GM23338 (cell line): Measurements from ENCODE around the gene LRIG1. TPM values are rescaled to one million over a fixed set of nuclear protein-coding genes. Genes with fewer than 3 reads are reported as not detected.
A peak's percentile ranks its signal among the peaks of the same experiment; 100 is the strongest.

Source experiments
- ATAC-seq: fragments of 200-7000 bp; cut with Tn5 transposase; 3 replicates; pipeline ENCODE4 v1.9.1; 2020
- DNase-seq: peaks from one replicate; pipeline ENCODE4 v3.0.0-alpha.2; 2015; ENCODE audit warnings: low spot score
- H2AFZ ChIP-seq: fragments of 200-600 bp; sonication (generic); 2 replicates; pipeline ENCODE4 v1.8.0; 2016; ENCODE audit warnings: antibody characterized with exemption, mild to moderate bottlenecking, moderate library complexity
- H3F3A ChIP-seq: fragments of 200-600 bp; sonication (generic); replicated peaks from 2 replicates; pipeline ENCODE4 v1.8.0; 2017; ENCODE audit warnings: antibody characterized with exemption, mixed run types, low read depth
- H3K27ac ChIP-seq: fragments of 200-600 bp; sonication (generic); 2 replicates; pipeline ENCODE4 v1.6.1; 2016; ENCODE audit warnings: low read depth
- H3K27me3 ChIP-seq: fragments of 200-600 bp; sonication (generic); 2 replicates; pipeline ENCODE4 v1.8.0; 2016; ENCODE audit warnings: mild to moderate bottlenecking, mixed run types, moderate library complexity; ENCODE audit not compliant: insufficient read depth
- H3K36me3 ChIP-seq: fragments of 200-600 bp; sonication (generic); 2 replicates; pipeline ENCODE4 v1.8.0; 2016; ENCODE audit warnings: mild to moderate bottlenecking; ENCODE audit not compliant: insufficient read depth
- H3K4me1 ChIP-seq: fragments of 200-600 bp; sonication (generic); 2 replicates; pipeline ENCODE4 v1.8.0; 2016; ENCODE audit warnings: mild to moderate bottlenecking, moderate library complexity; ENCODE audit not compliant: insufficient read depth
- H3K4me2 ChIP-seq: fragments of 200-600 bp; sonication (generic); 2 replicates; pipeline ENCODE4 v1.7.1; 2017; ENCODE audit warnings: mixed run types
- H3K4me3 ChIP-seq: fragments of 200-600 bp; sonication (generic); 2 replicates; pipeline ENCODE4 v1.6.1; 2016; ENCODE audit warnings: mixed run types
- H3K79me2 ChIP-seq: fragments of 200-600 bp; sonication (generic); replicated peaks from 2 replicates; pipeline ENCODE4 v1.8.0; 2017; ENCODE audit warnings: mild to moderate bottlenecking; ENCODE audit not compliant: insufficient read depth
- H3K9me2 ChIP-seq: fragments of 200-600 bp; sonication (generic); 2 replicates; pipeline ENCODE4 v1.8.0; 2017; ENCODE audit not compliant: insufficient read depth
- H4K20me1 ChIP-seq: fragments of 200-600 bp; sonication (generic); replicated peaks from 2 replicates; pipeline ENCODE4 v1.8.0; 2017; ENCODE audit warnings: mild to moderate bottlenecking; ENCODE audit not compliant: insufficient read depth
- H3K27ac Mint-ChIP-seq: 2 replicates; pipeline ENCODE4 v1.8.0; 2020; ENCODE audit warnings: inconsistent platforms, mild to moderate bottlenecking, moderate library complexity, mixed read lengths
- H3K27me3 Mint-ChIP-seq: 3 replicates; pipeline ENCODE4 v1.8.0; 2022; ENCODE audit warnings: low read depth, mild to moderate bottlenecking, moderate library complexity, mixed read lengths, inconsistent platforms; ENCODE audit not compliant: insufficient read depth, poor library complexity
- H3K36me3 Mint-ChIP-seq: 3 replicates; pipeline ENCODE4 v1.8.0; 2021; ENCODE audit warnings: low read depth, mild to moderate bottlenecking, inconsistent platforms, moderate library complexity, mixed read lengths
- H3K4me1 Mint-ChIP-seq: 3 replicates; pipeline ENCODE4 v1.8.0; 2020; ENCODE audit warnings: mild to moderate bottlenecking, inconsistent platforms, mixed read lengths
- H3K4me3 Mint-ChIP-seq: 3 replicates; pipeline ENCODE4 v1.8.0; 2021; ENCODE audit warnings: moderate library complexity, mild to moderate bottlenecking, inconsistent platforms, mixed read lengths
- H3K9me3 Mint-ChIP-seq: 3 replicates; pipeline ENCODE4 v1.8.0; 2020; ENCODE audit warnings: moderate library complexity, mild to moderate bottlenecking, inconsistent platforms, mixed read lengths
- CREB1 ChIP-seq: fragments of 250-450 bp; sonication (Bioruptor Pico); IDR thresholded peaks from 2 replicates; pipeline ENCODE4 v1.5.0; 2020; ENCODE audit warnings: low read depth, mild to moderate bottlenecking, moderate library complexity
- ETS1 ChIP-seq: IDR thresholded peaks from 2 replicates; pipeline ENCODE4 v1.6.1; 2016; ENCODE audit warnings: antibody characterized with exemption
- EZH2 ChIP-seq: fragments of 200-600 bp; sonication (generic); IDR thresholded peaks from one replicate; pipeline ENCODE4 v1.8.0; 2017; ENCODE audit warnings: antibody characterized with exemption, mild to moderate bottlenecking, low read depth; ENCODE audit not compliant: unreplicated experiment
- EZH2phosphoT487 ChIP-seq: fragments of 200-600 bp; sonication (generic); IDR thresholded peaks from one replicate; pipeline ENCODE4 v1.8.1; 2018; ENCODE audit warnings: antibody characterized with exemption; ENCODE audit not compliant: unreplicated experiment
- JUNB ChIP-seq: IDR thresholded peaks from one replicate; pipeline ENCODE4 v1.6.1; 2016; ENCODE audit warnings: antibody characterized with exemption; ENCODE audit not compliant: unreplicated experiment
- NANOG ChIP-seq: IDR thresholded peaks from 2 replicates; pipeline ENCODE4 v1.6.1; 2016; ENCODE audit warnings: antibody characterized with exemption, borderline replicate concordance
- POLR2AphosphoS5 ChIP-seq: IDR thresholded peaks from 2 replicates; pipeline ENCODE4 v1.6.1; 2016; ENCODE audit warnings: antibody characterized with exemption, low read depth
- STAT1 ChIP-seq: IDR thresholded peaks from one replicate; pipeline ENCODE4 v1.6.1; 2016; ENCODE audit warnings: antibody characterized with exemption; ENCODE audit not compliant: unreplicated experiment
- ZNF114 ChIP-seq: fragments of 250-450 bp; sonication (Bioruptor Pico); IDR thresholded peaks from 2 replicates; pipeline ENCODE4 v1.5.0; 2020; ENCODE audit warnings: mild to moderate bottlenecking, moderate library complexity
- ZNF331 ChIP-seq: fragments of 250-450 bp; sonication (Bioruptor Pico); IDR thresholded peaks from 2 replicates; pipeline ENCODE4 v1.5.0; 2020; ENCODE audit warnings: low read depth, mild to moderate bottlenecking, moderate library complexity
- polyA plus RNA-seq: library from polyadenylated mRNA; unstranded; fragments of >200 nt; fragmentation: Nextera tagmentation; extraction: Ambion mirVana; gene quantifications from 2 replicates; pipeline ENCODE4 v1.2.1, GENCODE V29; 2016
- total RNA-seq: library from RNA; depleted of rRNA; stranded (reverse); fragments of >200 nt; shearing (Covaris generic); gene quantifications from 2 replicates; pipeline ENCODE4 v1.2.3, GENCODE V29; 2014
- TF ChIP-seq, protein P1 (sequence below), 2 experiments: fragments of 200-600 bp in 1 of 2; sonication (generic) in 1 of 2; conservative IDR thresholded peaks; 2 replicates each; pipeline versions ENCODE4 v1.5.1 to v1.6.1; 2016 to 2017; ENCODE audit warnings: antibody characterized with exemption in 2 of 2, low read depth in 2 of 2, mild to moderate bottlenecking in 2 of 2, moderate library complexity in 1 of 2
- TF ChIP-seq, protein P2 (sequence below): fragments of 250-450 bp; sonication (Bioruptor Pico); IDR thresholded peaks from 2 replicates; pipeline ENCODE4 v1.5.0; 2020; ENCODE audit warnings: mild to moderate bottlenecking, moderate library complexity
- TF ChIP-seq, protein P3 (sequence below): IDR thresholded peaks from one replicate; pipeline ENCODE4 v1.6.1; 2018; ENCODE audit warnings: antibody characterized with exemption; ENCODE audit not compliant: unreplicated experiment

Gene LRIG1
- total and polyA plus RNA-seq, 2 experiments from 2014 or later, result 40.0 to 134 TPM

DNA sequence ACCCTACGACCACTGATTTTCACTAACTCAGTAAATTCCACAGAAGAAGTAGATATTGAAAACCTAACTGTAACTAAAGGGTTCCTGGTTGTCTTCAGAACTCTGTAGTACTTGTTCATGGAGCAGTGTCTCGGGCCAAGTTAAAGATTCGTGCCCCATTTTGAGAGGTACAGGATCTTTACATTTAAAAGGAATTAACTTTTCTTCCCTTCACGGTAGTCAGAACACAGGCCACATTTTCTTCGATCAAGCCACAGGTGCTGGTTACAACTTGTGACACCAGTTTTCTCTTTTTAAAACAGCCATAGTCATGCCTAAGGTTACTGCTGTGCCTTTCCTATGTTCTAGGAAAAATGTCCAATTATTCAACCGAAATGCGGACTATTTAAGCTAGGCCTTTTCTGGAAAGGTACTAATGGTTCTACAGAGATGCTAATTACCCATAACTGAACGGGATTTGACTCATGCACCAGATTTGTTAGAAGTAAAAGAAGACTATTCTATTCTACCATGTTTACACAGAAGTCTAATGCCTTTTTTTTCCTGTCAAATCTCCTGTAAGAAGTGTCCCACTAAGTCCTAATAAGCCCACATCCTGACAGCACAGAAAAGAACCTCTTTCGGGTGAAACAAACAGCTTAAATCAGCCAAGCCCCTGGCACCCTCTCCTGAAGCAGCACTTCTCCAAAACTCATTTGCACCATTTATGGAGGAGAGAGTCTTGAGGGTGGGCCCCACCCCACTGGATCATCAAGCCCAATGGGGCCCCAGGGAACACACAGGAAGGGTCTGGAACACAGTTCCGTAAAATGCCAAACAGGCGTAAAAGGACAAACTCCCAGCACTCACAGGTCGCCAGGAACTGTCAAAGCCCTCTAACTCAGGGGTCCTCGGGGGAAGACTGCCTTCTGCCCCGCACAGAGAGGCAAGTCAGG, 1.9 kb downstream of the LRIG1 start:
- peaks cover 58% of the 10 kb centered on the region for H3K4me1 ChIP-seq
- TF ChIP-seq EZH2, result no peak
- TF ChIP-seq, protein P1, sequence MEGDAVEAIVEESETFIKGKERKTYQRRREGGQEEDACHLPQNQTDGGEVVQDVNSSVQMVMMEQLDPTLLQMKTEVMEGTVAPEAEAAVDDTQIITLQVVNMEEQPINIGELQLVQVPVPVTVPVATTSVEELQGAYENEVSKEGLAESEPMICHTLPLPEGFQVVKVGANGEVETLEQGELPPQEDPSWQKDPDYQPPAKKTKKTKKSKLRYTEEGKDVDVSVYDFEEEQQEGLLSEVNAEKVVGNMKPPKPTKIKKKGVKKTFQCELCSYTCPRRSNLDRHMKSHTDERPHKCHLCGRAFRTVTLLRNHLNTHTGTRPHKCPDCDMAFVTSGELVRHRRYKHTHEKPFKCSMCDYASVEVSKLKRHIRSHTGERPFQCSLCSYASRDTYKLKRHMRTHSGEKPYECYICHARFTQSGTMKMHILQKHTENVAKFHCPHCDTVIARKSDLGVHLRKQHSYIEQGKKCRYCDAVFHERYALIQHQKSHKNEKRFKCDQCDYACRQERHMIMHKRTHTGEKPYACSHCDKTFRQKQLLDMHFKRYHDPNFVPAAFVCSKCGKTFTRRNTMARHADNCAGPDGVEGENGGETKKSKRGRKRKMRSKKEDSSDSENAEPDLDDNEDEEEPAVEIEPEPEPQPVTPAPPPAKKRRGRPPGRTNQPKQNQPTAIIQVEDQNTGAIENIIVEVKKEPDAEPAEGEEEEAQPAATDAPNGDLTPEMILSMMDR (conservative IDR thresholded peaks at IDR 0.05; ENCODE audit: low read depth in 2 of 2), result no peak
- TF ChIP-seq NANOG, result no peak
- TF ChIP-seq, protein P2, sequence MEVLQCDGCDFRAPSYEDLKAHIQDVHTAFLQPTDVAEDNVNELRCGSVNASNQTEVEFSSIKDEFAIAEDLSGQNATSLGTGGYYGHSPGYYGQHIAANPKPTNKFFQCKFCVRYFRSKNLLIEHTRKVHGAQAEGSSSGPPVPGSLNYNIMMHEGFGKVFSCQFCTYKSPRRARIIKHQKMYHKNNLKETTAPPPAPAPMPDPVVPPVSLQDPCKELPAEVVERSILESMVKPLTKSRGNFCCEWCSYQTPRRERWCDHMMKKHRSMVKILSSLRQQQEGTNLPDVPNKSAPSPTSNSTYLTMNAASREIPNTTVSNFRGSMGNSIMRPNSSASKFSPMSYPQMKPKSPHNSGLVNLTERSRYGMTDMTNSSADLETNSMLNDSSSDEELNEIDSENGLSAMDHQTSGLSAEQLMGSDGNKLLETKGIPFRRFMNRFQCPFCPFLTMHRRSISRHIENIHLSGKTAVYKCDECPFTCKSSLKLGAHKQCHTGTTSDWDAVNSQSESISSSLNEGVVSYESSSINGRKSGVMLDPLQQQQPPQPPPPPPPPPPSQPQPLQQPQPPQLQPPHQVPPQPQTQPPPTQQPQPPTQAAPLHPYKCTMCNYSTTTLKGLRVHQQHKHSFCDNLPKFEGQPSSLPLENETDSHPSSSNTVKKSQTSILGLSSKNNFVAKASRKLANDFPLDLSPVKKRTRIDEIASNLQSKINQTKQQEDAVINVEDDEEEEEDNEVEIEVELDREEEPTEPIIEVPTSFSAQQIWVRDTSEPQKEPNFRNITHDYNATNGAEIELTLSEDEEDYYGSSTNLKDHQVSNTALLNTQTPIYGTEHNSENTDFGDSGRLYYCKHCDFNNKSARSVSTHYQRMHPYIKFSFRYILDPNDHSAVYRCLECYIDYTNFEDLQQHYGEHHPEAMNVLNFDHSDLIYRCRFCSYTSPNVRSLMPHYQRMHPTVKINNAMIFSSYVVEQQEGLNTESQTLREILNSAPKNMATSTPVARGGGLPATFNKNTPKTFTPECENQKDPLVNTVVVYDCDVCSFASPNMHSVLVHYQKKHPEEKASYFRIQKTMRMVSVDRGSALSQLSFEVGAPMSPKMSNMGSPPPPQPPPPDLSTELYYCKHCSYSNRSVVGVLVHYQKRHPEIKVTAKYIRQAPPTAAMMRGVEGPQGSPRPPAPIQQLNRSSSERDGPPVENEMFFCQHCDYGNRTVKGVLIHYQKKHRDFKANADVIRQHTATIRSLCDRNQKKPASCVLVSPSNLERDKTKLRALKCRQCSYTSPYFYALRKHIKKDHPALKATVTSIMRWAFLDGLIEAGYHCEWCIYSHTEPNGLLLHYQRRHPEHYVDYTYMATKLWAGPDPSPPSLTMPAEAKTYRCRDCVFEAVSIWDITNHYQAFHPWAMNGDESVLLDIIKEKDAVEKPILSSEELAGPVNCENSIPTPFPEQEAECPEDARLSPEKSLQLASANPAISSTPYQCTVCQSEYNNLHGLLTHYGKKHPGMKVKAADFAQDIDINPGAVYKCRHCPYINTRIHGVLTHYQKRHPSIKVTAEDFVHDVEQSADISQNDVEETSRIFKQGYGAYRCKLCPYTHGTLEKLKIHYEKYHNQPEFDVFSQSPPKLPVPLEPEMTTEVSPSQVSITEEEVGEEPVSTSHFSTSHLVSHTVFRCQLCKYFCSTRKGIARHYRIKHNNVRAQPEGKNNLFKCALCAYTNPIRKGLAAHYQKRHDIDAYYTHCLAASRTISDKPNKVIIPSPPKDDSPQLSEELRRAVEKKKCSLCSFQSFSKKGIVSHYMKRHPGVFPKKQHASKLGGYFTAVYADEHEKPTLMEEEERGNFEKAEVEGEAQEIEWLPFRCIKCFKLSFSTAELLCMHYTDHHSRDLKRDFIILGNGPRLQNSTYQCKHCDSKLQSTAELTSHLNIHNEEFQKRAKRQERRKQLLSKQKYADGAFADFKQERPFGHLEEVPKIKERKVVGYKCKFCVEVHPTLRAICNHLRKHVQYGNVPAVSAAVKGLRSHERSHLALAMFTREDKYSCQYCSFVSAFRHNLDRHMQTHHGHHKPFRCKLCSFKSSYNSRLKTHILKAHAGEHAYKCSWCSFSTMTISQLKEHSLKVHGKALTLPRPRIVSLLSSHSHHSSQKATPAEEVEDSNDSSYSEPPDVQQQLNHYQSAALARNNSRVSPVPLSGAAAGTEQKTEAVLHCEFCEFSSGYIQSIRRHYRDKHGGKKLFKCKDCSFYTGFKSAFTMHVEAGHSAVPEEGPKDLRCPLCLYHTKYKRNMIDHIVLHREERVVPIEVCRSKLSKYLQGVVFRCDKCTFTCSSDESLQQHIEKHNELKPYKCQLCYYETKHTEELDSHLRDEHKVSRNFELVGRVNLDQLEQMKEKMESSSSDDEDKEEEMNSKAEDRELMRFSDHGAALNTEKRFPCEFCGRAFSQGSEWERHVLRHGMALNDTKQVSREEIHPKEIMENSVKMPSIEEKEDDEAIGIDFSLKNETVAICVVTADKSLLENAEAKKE (CRISPR knock-in tag), result no peak
- TF ChIP-seq ZNF114, result no peak
- no peak for TF ChIP-seq ETS1
- no peak for TF ChIP-seq CREB1 (CRISPR knock-in tag)
- TF ChIP-seq, protein P3, sequence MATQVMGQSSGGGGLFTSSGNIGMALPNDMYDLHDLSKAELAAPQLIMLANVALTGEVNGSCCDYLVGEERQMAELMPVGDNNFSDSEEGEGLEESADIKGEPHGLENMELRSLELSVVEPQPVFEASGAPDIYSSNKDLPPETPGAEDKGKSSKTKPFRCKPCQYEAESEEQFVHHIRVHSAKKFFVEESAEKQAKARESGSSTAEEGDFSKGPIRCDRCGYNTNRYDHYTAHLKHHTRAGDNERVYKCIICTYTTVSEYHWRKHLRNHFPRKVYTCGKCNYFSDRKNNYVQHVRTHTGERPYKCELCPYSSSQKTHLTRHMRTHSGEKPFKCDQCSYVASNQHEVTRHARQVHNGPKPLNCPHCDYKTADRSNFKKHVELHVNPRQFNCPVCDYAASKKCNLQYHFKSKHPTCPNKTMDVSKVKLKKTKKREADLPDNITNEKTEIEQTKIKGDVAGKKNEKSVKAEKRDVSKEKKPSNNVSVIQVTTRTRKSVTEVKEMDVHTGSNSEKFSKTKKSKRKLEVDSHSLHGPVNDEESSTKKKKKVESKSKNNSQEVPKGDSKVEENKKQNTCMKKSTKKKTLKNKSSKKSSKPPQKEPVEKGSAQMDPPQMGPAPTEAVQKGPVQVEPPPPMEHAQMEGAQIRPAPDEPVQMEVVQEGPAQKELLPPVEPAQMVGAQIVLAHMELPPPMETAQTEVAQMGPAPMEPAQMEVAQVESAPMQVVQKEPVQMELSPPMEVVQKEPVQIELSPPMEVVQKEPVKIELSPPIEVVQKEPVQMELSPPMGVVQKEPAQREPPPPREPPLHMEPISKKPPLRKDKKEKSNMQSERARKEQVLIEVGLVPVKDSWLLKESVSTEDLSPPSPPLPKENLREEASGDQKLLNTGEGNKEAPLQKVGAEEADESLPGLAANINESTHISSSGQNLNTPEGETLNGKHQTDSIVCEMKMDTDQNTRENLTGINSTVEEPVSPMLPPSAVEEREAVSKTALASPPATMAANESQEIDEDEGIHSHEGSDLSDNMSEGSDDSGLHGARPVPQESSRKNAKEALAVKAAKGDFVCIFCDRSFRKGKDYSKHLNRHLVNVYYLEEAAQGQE, result no peak
- no peak for TF ChIP-seq EZH2phosphoT487
- no peak for TF ChIP-seq ZNF331 (CRISPR knock-in tag)
- TF ChIP-seq JUNB, result no peak
- TF ChIP-seq STAT1, result no peak
- TF ChIP-seq POLR2AphosphoS5, result no peak
- Mint-ChIP-seq H3K27ac (peak overlapping the region; percentile 43), H3K4me3 (peak overlapping the region; percentile 95), H3K36me3 (peaks cover 9% of the 10 kb centered on the region; the same call in 2 of the 3 replicates), H3K27me3 (peaks cover 7% of the 10 kb centered on the region), H3K9me3 (0 out of 3 replicates have a peak, but pooled peaks cover 2% of the 10 kb centered on the region), H3K4me1 (peaks cover 71% of the 10 kb centered on the region)
- ATAC-seq (no peak), DNase-seq (no peak)
- no peak overlapping the region for H2AFZ ChIP-seq
- H3K9me2 ChIP-seq, result no peaks in the 10 kb centered on the region
- 0 out of 2 replicates have a peak, but pooled peaks cover 6% of the 10 kb centered on the region for H3F3A ChIP-seq
- H3K36me3 ChIP-seq, result no peaks in the 10 kb centered on the region
- H4K20me1 ChIP-seq, result peaks cover 3% of the 10 kb centered on the region; the same call in 1 of the 2 replicates
- no peak overlapping the region for H3K27ac ChIP-seq
- peaks cover 46% of the 10 kb centered on the region for H3K79me2 ChIP-seq
- H3K4me2 ChIP-seq, result peak overlapping the region; percentile 89
- no peaks in the 10 kb centered on the region for H3K27me3 ChIP-seq
- H3K4me3 ChIP-seq, result peak overlapping the region; percentile 69
